Esophagus muscularis mucosa (tissue), 3 donors: ENCODE results near the gene PTPRN2.

Source experiments
- POLR2AphosphoS5 ChIP-seq, 2 donors: sonication (generic); formaldehyde crosslinking; IDR thresholded peaks; one replicate each; pipeline ENCODE4 v1.6.1; 2017; ENCODE audit warnings: antibody characterized with exemption in 2 of 2
- TF ChIP-seq, protein P1 (sequence below), 3 experiments: fragments of 200-600 bp in 2 of 3; fragments of 450-650 bp in 1 of 3; sonication (generic) in 2 of 3; IDR thresholded peaks; one replicate each; pipeline ENCODE4 v1.5.1; 2017 to 2019; ENCODE audit warnings: antibody characterized with exemption in 3 of 3, mild to moderate bottlenecking in 2 of 3, moderate library complexity in 1 of 3

DNA sequence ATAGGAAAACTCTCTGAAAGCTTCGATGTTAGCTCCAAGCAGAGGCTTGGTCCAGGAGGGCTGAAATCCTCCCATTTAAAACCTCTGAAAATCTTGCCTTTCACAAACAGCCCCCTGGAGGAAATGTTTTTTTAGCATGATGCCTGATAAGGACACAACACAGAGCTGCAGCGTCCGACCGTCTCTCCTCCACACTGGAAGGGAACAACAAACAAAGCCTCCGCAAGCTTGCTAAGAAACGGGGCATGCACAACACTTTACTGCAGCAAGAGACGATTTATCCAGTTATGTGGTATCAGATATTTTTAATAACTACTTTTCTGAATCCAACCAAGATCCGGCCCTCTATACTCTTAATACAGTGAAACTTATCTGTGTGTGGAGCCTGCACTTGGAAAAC is 182.3 kb downstream of the PTPRN2 start:
- TF ChIP-seq, protein P1, sequence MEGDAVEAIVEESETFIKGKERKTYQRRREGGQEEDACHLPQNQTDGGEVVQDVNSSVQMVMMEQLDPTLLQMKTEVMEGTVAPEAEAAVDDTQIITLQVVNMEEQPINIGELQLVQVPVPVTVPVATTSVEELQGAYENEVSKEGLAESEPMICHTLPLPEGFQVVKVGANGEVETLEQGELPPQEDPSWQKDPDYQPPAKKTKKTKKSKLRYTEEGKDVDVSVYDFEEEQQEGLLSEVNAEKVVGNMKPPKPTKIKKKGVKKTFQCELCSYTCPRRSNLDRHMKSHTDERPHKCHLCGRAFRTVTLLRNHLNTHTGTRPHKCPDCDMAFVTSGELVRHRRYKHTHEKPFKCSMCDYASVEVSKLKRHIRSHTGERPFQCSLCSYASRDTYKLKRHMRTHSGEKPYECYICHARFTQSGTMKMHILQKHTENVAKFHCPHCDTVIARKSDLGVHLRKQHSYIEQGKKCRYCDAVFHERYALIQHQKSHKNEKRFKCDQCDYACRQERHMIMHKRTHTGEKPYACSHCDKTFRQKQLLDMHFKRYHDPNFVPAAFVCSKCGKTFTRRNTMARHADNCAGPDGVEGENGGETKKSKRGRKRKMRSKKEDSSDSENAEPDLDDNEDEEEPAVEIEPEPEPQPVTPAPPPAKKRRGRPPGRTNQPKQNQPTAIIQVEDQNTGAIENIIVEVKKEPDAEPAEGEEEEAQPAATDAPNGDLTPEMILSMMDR (IDR thresholded peaks at IDR 0.05): no peak
- TF ChIP-seq POLR2AphosphoS5 (IDR thresholded peaks at IDR 0.05): no peak
